ENCODE data around the gene NKX2-2.

Gene NKX2-2

GRCh38 chr20:21516861-21517565 lies 3.1 kb upstream of the NKX2-2 start:
- DNase-seq (ENCODE audit: insufficient read length, low spot score), result no peak
- no peak for TF ChIP-seq POLR2A (IDR thresholded peaks at IDR 0.05; ENCODE audit: low read depth, low read length)
- no peak for FAIRE-seq

GRCh38 chr20:21516180-21516567 lies 2.3 kb upstream of the NKX2-2 start:
- no peak for TF ChIP-seq POLR2A (IDR thresholded peaks at IDR 0.05; ENCODE audit: low read depth, low read length)
- FAIRE-seq, result no peak
- no peak for DNase-seq (ENCODE audit: insufficient read length, low spot score)

- DNase-seq (ENCODE audit: insufficient read length, low spot score) (no peak), FAIRE-seq (no peak)
- no peak for TF ChIP-seq POLR2A (IDR thresholded peaks at IDR 0.05; ENCODE audit: low read depth, low read length)
Measured at GRCh38 chr20:21515300-21516179, 1.7 kb upstream of the NKX2-2 start.

DNA sequence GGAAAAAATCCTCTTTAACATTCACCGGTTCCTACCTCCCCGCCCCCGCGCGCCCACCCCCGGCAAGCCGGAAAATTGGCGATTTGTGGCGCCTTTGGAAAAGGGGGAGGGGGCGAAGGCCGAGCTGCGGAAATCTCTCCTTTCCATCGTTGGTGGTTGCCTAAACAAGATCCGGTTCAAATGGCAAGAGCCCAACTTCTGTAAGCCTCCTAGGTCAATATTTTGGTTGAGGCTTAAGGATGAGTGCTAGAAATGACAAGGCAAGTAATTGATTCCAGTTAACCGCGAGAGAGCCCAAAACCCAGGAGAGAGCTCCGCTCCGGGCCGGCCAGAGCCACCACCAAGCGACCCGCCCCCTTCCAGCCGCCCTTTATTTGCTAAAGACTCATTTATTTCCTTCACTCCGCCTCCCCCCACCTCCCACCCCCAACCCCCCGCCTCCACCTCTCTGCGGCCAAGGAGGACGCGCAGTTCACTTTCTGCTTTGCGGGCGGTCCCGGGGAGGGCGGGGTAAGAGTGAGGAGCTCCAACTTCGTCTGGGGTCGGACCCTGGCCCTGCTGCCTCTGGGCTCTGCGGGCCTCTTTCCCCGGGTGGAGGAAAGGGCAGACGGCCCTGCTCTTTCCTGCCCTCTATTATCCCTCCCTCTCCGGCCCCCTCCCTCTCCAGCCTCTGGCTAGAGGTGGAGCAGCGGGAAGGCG lies 838 bp upstream of the NKX2-2 start:
- DNase-seq (ENCODE audit: insufficient read length, low spot score) (no peak), FAIRE-seq (no peak)
- no peak for TF ChIP-seq POLR2A (IDR thresholded peaks at IDR 0.05; ENCODE audit: low read depth, low read length)

GRCh38 chr20:21513181-21513663 lies 642 bp downstream of the NKX2-2 start:
- DNase-seq (ENCODE audit: insufficient read length, low spot score) (no peak), FAIRE-seq (no peak)
- no peak for TF ChIP-seq POLR2A (IDR thresholded peaks at IDR 0.05; ENCODE audit: low read depth, low read length)

GRCh38 chr20:21512634-21513180 lies 1.2 kb downstream of the NKX2-2 start:
- FAIRE-seq (no peak), DNase-seq (ENCODE audit: insufficient read length, low spot score) (no peak)
- no peak for TF ChIP-seq POLR2A (IDR thresholded peaks at IDR 0.05; ENCODE audit: low read depth, low read length)

DNA sequence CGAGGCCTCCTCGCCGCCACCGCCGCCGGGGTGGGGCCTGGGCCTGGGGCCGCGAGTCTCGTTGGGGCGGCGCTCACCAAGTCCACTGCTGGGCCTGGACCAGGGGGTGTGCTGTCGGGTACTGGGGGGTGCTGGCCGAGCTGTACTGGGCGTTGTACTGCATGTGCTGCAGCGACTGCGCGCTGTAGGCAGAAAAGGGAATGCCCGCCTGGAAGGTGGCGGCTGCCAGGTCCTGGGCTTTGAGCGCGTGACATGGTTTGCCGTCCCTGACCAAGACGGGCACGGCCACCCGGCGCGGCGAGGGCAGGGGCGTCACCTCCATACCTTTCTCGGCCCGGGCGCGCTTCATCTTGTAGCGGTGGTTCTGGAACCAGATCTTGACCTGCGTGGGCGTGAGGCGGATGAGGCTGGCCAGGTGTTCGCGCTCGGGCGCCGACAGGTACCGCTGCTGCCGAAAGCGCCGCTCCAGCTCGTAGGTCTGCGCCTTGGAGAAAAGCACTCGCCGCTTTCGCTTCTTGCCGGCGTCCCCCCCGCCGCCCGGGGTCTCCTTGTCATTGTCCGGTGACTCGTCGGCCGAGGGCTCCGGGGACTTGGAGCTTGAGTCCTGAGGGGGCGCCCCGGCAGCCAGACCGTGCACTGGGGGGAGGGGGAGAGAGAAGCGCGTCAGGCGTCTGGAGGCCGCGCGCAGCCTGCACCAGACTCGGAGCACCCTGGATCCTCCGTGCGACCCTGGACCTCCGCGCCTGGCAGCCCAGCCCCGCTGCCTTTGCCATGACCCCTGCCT lies 1.8 kb downstream of the NKX2-2 start:
- DNase-seq (ENCODE audit: insufficient read length, low spot score) (no peak), FAIRE-seq (no peak)
- TF ChIP-seq POLR2A (IDR thresholded peaks at IDR 0.05; ENCODE audit: low read depth, low read length), result no peak

GRCh38 chr20:21511485-21511849 lies 2.4 kb downstream of the NKX2-2 start:
- DNase-seq (ENCODE audit: insufficient read length, low spot score) (no peak), FAIRE-seq (no peak)
- no peak for TF ChIP-seq POLR2A (IDR thresholded peaks at IDR 0.05; ENCODE audit: low read depth, low read length)

GRCh38 chr20:21510414-21511384 lies 3.2 kb downstream of the NKX2-2 start:
- TF ChIP-seq POLR2A (IDR thresholded peaks at IDR 0.05; ENCODE audit: low read depth, low read length), result no peak
- FAIRE-seq, result no peak
- no peak for DNase-seq (ENCODE audit: insufficient read length, low spot score)

- no peak for FAIRE-seq
- no peak for TF ChIP-seq POLR2A (IDR thresholded peaks at IDR 0.05; ENCODE audit: low read depth, low read length)
- no peak for DNase-seq (ENCODE audit: insufficient read length, low spot score)
Measured at GRCh38 chr20:21509597-21510371, 4.1 kb downstream of the NKX2-2 start.

DNA sequence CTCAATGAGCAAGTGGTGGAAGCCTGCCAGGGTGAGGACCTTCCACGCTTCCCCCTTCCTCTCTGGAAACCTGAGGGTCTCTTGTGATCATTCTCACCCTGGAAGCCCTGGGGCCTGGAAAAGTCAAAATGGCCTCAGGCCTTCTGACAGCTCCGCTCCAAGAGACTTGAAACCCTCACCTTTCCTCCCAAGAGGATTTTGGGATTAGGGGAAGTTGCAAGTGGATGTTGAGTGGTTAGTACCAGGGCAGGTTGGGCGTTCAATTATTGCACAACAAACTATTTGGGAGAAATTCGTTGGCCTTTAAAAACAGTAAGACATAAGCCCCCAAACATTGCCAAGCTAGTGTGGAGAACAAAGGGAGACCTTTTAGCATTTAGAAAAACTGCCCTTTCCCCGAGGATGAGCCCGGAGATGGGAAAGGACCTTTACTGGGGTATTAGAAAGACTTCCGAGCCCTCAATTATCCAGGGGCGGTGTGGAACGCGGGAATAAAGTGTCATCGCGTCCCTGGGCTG lies 4.7 kb downstream of the NKX2-2 start:
- no peak for TF ChIP-seq POLR2A (IDR thresholded peaks at IDR 0.05; ENCODE audit: low read depth, low read length)
- no peak for DNase-seq (ENCODE audit: insufficient read length, low spot score)
- no peak for FAIRE-seq

Data from H54 (cell line).